Neural cell (in vitro differentiated cells): Measurements from ENCODE around the gene RAC3.

ENCODE experiments used
- CTCF ChIP-seq: fragments of 450-650 bp; IDR thresholded peaks from 2 replicates; pipeline ENCODE4 v1.5.1; 2014; ENCODE audit warnings: antibody characterized with exemption, mild to moderate bottlenecking, moderate library complexity; ENCODE audit not compliant: poor library complexity, severe bottlenecking
- EP300 ChIP-seq: fragments of 450-650 bp; conservative IDR thresholded peaks from 2 replicates; pipeline ENCODE4 v1.6.1; 2014; ENCODE audit warnings: antibody characterized with exemption, mild to moderate bottlenecking, moderate library complexity; ENCODE audit not compliant: poor library complexity, severe bottlenecking
- EZH2 ChIP-seq: fragments of 200-600, 300-800 bp; shearing (Covaris generic), sonication (generic); IDR thresholded peaks from 2 replicates; pipeline ENCODE4 v1.6.1; 2014; ENCODE audit warnings: antibody characterized with exemption, low read length, borderline replicate concordance, mild to moderate bottlenecking; ENCODE audit not compliant: insufficient read depth, poor library complexity, severe bottlenecking
- MXI1 ChIP-seq: fragments of 450-650 bp; conservative IDR thresholded peaks from 2 replicates; pipeline ENCODE4 v1.6.1; 2014; ENCODE audit warnings: antibody characterized with exemption, mild to moderate bottlenecking; ENCODE audit not compliant: poor library complexity, severe bottlenecking
- POLR2AphosphoS5 ChIP-seq: IDR thresholded peaks from 2 replicates; pipeline ENCODE4 v1.6.1; 2012
- RAD21 ChIP-seq: fragments of 450-650 bp; conservative IDR thresholded peaks from 2 replicates; pipeline ENCODE4 v1.6.1; 2014; ENCODE audit warnings: antibody characterized with exemption, mild to moderate bottlenecking, moderate library complexity
- REST ChIP-seq: IDR thresholded peaks from 2 replicates; pipeline ENCODE4 v1.6.1; 2012; ENCODE audit warnings: borderline replicate concordance
- SMC3 ChIP-seq: fragments of 450-650 bp; conservative IDR thresholded peaks from 2 replicates; pipeline ENCODE4 v1.6.1; 2014; ENCODE audit warnings: antibody characterized with exemption, mild to moderate bottlenecking, moderate library complexity; ENCODE audit not compliant: poor library complexity
- TAF1 ChIP-seq: IDR thresholded peaks from 2 replicates; pipeline ENCODE4 v1.6.1; 2012; ENCODE audit warnings: low read depth

- no peak for TF ChIP-seq POLR2AphosphoS5
- no peak for TF ChIP-seq CTCF
- TF ChIP-seq EP300, result no peak
- no peak for TF ChIP-seq EZH2
- no peak for TF ChIP-seq RAD21
- no peak for TF ChIP-seq REST
- no peak for TF ChIP-seq SMC3
- TF ChIP-seq TAF1, result no peak
- no peak for TF ChIP-seq MXI1
Observed at GRCh38 chr17:82072827-82073226, 41.3 kb downstream of the RAC3 start.
